GM23248 (cell line): ENCODE measurements around the gene MED29. TPM values are rescaled to one million over a fixed set of nuclear protein-coding genes. Genes with fewer than 3 reads are reported as not detected.
A peak's percentile ranks its signal among the peaks of the same experiment; 100 is the strongest.

Experiments
- DNase-seq: peaks from one replicate; pipeline ENCODE4 v3.0.0-alpha.2; 2015
- H2AFZ ChIP-seq: fragments of 200-600 bp; sonication (generic); 2 replicates; pipeline ENCODE4 v1.6.1; 2016; ENCODE audit warnings: antibody characterized with exemption
- H3F3A ChIP-seq: fragments of 200-600 bp; sonication (generic); 2 replicates; pipeline ENCODE4 v1.6.1; 2016; ENCODE audit warnings: mild to moderate bottlenecking, antibody characterized with exemption, mixed run types; ENCODE audit not compliant: insufficient read depth
- H3K27ac ChIP-seq: fragments of 200-600 bp; sonication (generic); 2 replicates; pipeline ENCODE4 v1.5.1; 2016; ENCODE audit warnings: mild to moderate bottlenecking
- H3K27me3 ChIP-seq: fragments of 200-600 bp; sonication (generic); replicated peaks from 2 replicates; pipeline ENCODE4 v1.6.1; 2016; ENCODE audit warnings: mild to moderate bottlenecking; ENCODE audit not compliant: insufficient read depth
- H3K36me3 ChIP-seq: fragments of 200-600 bp; sonication (generic); 2 replicates; pipeline ENCODE4 v1.6.1; 2016; ENCODE audit warnings: low read depth, mild to moderate bottlenecking
- H3K4me1 ChIP-seq: fragments of 200-600 bp; sonication (generic); 2 replicates; pipeline ENCODE4 v1.6.1; 2016; ENCODE audit warnings: mild to moderate bottlenecking; ENCODE audit not compliant: insufficient read depth
- H3K4me2 ChIP-seq: fragments of 200-600 bp; sonication (generic); one replicate; pipeline ENCODE4 v1.6.1; 2016; ENCODE audit warnings: mild to moderate bottlenecking; ENCODE audit not compliant: unreplicated experiment
- H3K4me3 ChIP-seq: fragments of 200-600 bp; sonication (generic); 2 replicates; pipeline ENCODE4 v1.5.1; 2016; ENCODE audit warnings: mild to moderate bottlenecking
- H3K79me2 ChIP-seq: fragments of 200-600 bp; sonication (generic); 2 replicates; pipeline ENCODE4 v1.6.1; 2016; ENCODE audit warnings: mild to moderate bottlenecking; ENCODE audit not compliant: insufficient read depth
- H3K9ac ChIP-seq: fragments of 200-600 bp; sonication (generic); 2 replicates; pipeline ENCODE4 v1.6.1; 2016; ENCODE audit warnings: mild to moderate bottlenecking
- H3K9me2 ChIP-seq: fragments of 200-600 bp; sonication (generic); 2 replicates; pipeline ENCODE4 v1.6.1; 2016; ENCODE audit warnings: mixed run types, mild to moderate bottlenecking, moderate library complexity; ENCODE audit not compliant: insufficient read depth
- H3K9me3 ChIP-seq: fragments of 200-600 bp; sonication (generic); one replicate; pipeline ENCODE4 v1.6.1; 2017; ENCODE audit warnings: low read depth
- H4K20me1 ChIP-seq: fragments of 200-600 bp; sonication (generic); 2 replicates; pipeline ENCODE4 v1.6.0; 2016; ENCODE audit not compliant: insufficient read depth
- EZH2 ChIP-seq: fragments of 200-600 bp; sonication (generic); IDR thresholded peaks from 2 replicates; pipeline ENCODE4 v1.6.1; 2018; ENCODE audit warnings: antibody characterized with exemption, mild to moderate bottlenecking; ENCODE audit not compliant: insufficient read depth, poor library complexity, severe bottlenecking
- EZH2phosphoT487 ChIP-seq: fragments of 200-600 bp; sonication (generic); IDR thresholded peaks from 2 replicates; pipeline ENCODE4 v1.6.1; 2018; ENCODE audit warnings: antibody characterized with exemption, moderate library complexity, mild to moderate bottlenecking, low read depth; ENCODE audit not compliant: insufficient read depth
- WGBS, 2 experiments: methylation state at CpG; one replicate each; pipeline ENCODE4 v1.1.6; 2015 to 2017; ENCODE audit warnings: low lambda C conversion rate in 2 of 2, low coverage in 1 of 2; ENCODE audit errors: missing lambda C conversion rate in 2 of 2; 5-methylcytosine and 5-hydroxymethylcytosine counted together
- in situ Hi-C: fragments of 300-500 bp; cut with MboI; formaldehyde crosslinking; loops from 2 replicates; pipeline ENCODE4 v1.15.0; 2020
- polyA plus RNA-seq: library from polyadenylated mRNA; unstranded; fragments of >200 nt; fragmentation: Nextera tagmentation; extraction: Ambion mirVana; gene quantifications from 2 replicates; pipeline ENCODE4 v1.2.1, GENCODE V29; 2016
- total RNA-seq: library from RNA; depleted of rRNA; stranded (reverse); fragments of >200 nt; shearing (Covaris generic); gene quantifications from 2 replicates; pipeline ENCODE4 v1.2.3, GENCODE V29; 2014

The MED29 gene
- total and polyA plus RNA-seq, 2 experiments from 2014 or later, result 27.7 to 39.2 TPM

DNA sequence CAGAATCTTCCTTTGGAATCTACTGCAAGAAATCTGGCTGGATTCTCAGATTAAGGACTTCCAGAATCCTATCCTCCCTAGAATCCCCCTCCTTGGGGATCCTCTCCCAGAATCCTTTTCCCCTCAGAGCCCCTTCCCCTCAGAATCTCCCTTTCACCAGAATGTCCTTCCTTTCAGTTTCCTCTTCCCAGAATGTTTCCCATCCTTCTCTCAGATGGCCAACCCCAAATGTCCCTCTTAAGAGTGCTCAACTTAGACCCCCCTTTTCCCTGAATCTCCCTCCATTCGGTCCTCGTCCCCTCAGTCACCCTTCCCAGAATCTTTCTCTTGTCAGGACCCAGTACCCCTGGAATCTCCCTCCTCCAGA lies 45.2 kb downstream of the MED29 start:
- H2AFZ ChIP-seq, result peak overlapping the region; percentile 77
- H3K4me1 ChIP-seq, result peaks cover 15% of the 10 kb centered on the region
- H3K4me2 ChIP-seq, result peak overlapping the region; percentile 85
- 0 to 20% methylated on average over 2 of the region's 2 CpGs for WGBS, 2 experiments
- H3K79me2 ChIP-seq, result peaks cover 30% of the 10 kb centered on the region
- H3K27ac ChIP-seq, result peak overlapping the region; percentile 76
- no peaks in the 10 kb centered on the region for H3K27me3 ChIP-seq
- peak; percentile 38 for DNase-seq
- TF ChIP-seq EZH2phosphoT487 (no peak), EZH2 (no peak)
- in situ Hi-C loops, result no loop called here
- H3K9me2 ChIP-seq, result no peaks in the 10 kb centered on the region
- H3K9ac ChIP-seq, result peak overlapping the region; percentile 91
- H3F3A ChIP-seq, result peaks cover 49% of the 10 kb centered on the region
- H3K4me3 ChIP-seq, result peak overlapping the region; percentile 77
- H3K36me3 ChIP-seq, result peaks cover 26% of the 10 kb centered on the region
- no peaks in the 10 kb centered on the region for H4K20me1 ChIP-seq
- H3K9me3 ChIP-seq, result no peaks in the 10 kb centered on the region

DNA sequence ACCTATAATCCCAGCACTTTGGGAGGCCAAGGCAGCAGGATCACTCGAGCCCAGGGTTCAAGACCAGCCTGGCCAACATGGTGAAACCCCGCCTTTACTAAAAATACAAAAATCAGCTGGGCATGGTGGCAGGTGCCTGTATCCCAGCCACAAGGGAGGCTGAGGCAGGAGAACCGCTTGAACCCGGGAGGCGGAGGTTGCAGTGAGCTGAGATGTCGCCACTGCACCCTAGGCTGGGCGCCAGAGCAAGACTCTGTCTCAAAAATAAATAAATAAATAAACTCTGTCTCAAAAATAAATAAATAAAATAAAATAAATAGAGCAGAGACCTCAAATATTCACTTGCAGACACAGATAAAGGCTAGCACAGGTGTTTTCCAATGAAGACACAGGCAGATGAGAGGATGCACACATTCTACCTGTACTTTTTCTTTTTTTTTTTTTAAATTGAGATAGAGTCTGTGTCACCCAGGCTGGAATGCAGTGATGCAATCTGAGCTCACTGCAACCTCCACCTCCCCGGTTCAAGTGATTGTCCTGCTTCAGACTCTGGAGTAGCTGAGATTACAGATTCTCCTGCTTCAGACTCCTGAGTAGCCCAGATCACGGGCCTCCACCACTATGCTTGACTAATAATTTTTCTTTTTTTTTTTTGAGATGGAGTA lies 47.2 kb downstream of the MED29 start:
- Histone ChIP-seq H3K9ac (no peak overlapping the region), H2AFZ (no peak overlapping the region), H4K20me1 (no peaks in the 10 kb centered on the region), H3K4me1 (peaks cover 15% of the 10 kb centered on the region), H3K4me3 (no peak overlapping the region), H3K79me2 (peaks cover 24% of the 10 kb centered on the region), H3K9me3 (no peaks in the 10 kb centered on the region), H3K27ac (peak overlapping the region; percentile 22; the same call in 1 of the 2 replicates), H3K36me3 (peaks cover 14% of the 10 kb centered on the region), H3K9me2 (no peaks in the 10 kb centered on the region), H3K4me2 (no peak overlapping the region), H3F3A (peaks cover 42% of the 10 kb centered on the region), H3K27me3 (no peaks in the 10 kb centered on the region)
- 65 to 72% methylated on average over 9 of the region's 9 CpGs for WGBS, 2 experiments
- no peak for TF ChIP-seq EZH2phosphoT487
- TF ChIP-seq EZH2, result no peak
- in situ Hi-C loops, result no loop called here
- peak; percentile 56 for DNase-seq

DNA sequence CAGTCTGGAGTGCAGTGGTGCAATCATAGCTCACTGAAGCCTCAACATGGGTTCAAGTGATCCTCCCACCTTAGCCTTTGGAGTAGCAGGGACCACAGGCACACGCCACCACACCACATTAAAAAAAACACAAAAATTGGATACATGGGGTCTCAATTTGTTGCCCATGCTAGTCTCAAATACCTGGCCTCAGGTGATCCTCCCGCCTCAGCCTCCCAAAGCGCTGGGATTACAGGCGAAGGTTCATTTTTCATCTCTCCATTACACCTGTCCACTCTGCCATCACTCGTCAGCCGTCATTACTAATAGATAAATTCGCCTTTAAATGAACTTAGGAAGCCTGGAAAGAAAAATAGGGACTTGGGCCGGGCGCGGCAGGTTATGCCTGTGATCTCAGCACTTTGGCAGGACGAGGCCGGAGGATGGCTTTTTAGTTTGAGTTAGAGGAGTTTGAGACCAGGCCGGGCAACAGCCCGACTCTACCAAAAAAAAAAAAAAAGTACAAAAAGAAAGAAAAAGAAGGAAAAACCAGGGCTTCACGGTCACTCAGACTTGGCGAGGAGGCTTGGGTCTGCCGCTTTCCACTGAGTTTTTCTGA lies 53.5 kb downstream of the MED29 start:
- TF ChIP-seq EZH2phosphoT487, result no peak
- Histone ChIP-seq H3K36me3 (no peaks in the 10 kb centered on the region), H3K9me3 (no peaks in the 10 kb centered on the region), H3F3A (peaks cover 34% of the 10 kb centered on the region), H3K9ac (peak overlapping the region; percentile 96), H3K27me3 (no peaks in the 10 kb centered on the region), H3K4me2 (peak overlapping the region; percentile 91), H4K20me1 (no peaks in the 10 kb centered on the region), H3K79me2 (peaks cover 55% of the 10 kb centered on the region), H3K4me3 (peak overlapping the region; percentile 84), H3K9me2 (no peaks in the 10 kb centered on the region), H2AFZ (peak overlapping the region; percentile 64), H3K4me1 (peaks cover 25% of the 10 kb centered on the region), H3K27ac (peak overlapping the region; percentile 87)
- in situ Hi-C loops, result no loop called here
- WGBS, 2 experiments, result 1% methylated on average over 16 to 17 of the region's 17 CpGs
- peak; percentile 58 for DNase-seq

DNA sequence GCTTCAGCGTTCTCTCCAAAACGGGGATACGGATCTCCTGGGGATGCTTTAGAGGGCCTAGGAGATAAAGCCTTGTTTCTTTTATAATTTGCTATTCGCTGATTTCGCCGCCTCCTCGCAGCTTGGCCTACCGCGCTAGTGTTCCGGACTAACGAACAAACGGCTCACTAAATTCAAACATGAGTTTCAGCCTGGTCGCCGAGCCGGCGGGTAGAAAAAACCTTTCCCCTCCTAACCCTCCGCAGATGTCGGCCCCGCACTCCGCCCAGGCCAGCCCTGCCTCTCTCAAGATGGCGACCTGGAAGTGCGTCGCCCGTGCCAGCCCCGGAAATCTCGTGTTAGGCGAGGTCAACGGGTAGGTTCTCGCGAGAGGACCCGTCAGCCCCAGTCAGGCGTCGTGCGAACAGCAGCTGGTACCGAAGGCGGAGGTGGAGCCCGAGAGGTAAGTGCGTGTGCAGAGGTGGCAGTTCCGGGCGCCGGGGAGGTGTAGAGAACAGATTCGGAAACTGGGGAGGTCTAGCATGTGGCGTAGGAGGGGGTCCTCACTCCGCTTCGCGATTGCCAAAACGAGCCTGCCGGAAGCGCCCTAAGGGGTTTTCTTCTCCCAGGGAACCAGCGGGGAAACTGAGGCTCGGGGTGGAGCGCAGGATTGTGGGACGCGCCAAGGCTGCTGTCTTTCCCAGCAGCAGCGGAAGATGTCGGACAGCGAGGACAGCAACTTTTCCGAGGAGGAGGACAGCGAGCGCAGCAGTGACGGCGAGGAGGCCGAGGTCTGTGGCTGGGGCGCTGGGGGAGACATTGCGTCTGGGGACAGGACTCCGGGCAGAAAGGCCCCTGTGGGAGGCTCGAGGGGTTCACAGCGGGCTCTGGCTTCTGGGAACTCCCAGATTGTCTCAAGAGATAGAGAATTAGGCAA lies 54.3 kb downstream of the MED29 start, which contains the start of gene SUPT5H:
TSS of gene SUPT5H (plus strand) at position 387 of the 916 bp plus-strand sequence. CDS start at position 696, 309 bp downstream.
- H2AFZ ChIP-seq, result peak within 1 kb of the TSS; percentile 67
- no peaks in the 10 kb centered on the region for H3K27me3 ChIP-seq
- H3K36me3 ChIP-seq, result no peaks in the 10 kb centered on the region
- H3K27ac ChIP-seq, result peak within 1 kb of the TSS; percentile 87
- H3K4me1 ChIP-seq, result peaks cover 25% of the 10 kb centered on the region
- H3K9ac ChIP-seq, result peak within 1 kb of the TSS; percentile 96
- H4K20me1 ChIP-seq, result no peaks in the 10 kb centered on the region
- H3K9me2 ChIP-seq, result no peaks in the 10 kb centered on the region
- H3F3A ChIP-seq, result peaks cover 27% of the 10 kb centered on the region
- H3K4me3 ChIP-seq, result peak within 1 kb of the TSS; percentile 84
- H3K9me3 ChIP-seq, result no peaks in the 10 kb centered on the region
- peak within 1 kb of the TSS; percentile 91 for H3K4me2 ChIP-seq
- DNase-seq, result peak; percentile 100
- in situ Hi-C loops, result no loop called here
- peaks cover 63% of the 10 kb centered on the region for H3K79me2 ChIP-seq
- WGBS, 2 experiments, result 1% methylated on average over 68 of the region's 68 CpGs
- TF ChIP-seq EZH2phosphoT487, result no peak
- no peak for TF ChIP-seq EZH2
